ENCODE measurements around the gene HAT1. TPM values are rescaled to one million over a fixed set of nuclear protein-coding genes. Genes with fewer than 3 reads are reported as not detected.

Gene HAT1
- polyA plus RNA-seq, 2 of the 4 experiments (the other 2 are of a cell fraction), result 94.3 to 139 TPM

DNA sequence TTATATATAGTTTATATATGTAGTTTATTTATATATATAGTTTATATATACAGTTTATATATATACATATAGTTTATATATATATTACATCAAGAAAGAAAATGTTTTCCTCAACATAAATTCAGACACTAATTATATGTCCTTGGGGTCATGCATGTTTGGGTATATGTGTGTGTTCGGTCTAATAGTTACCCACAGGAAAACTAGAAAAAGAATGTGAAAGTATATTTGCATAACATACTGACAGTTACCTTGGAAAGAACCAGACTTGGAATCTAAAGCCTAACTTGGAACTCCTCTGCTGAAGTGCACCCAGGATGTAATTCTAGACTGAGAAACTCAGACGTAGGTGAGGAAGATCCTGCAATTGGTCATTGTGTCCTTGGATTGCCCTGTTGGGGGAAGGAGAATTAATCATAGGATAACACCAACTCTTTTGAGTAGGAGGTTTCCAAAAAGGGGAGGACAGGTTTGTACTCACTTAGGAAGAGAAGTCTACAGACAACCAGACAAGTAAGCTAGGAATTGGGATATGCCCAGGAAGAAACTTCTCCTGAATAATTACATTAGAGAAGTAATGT lies 19.3 kb upstream of the HAT1 start:
- no peak for DNase-seq (ENCODE audit: low read depth in 1 of 2, low spot score in 1 of 2)
- Histone ChIP-seq H3K4me2 (no peak overlapping the region), H3K9me3 (no peaks in the 10 kb centered on the region), H3K4me3 (no peak overlapping the region), H3K4me1 (no peaks in the 10 kb centered on the region), H3K27ac (no peak overlapping the region)
- no peak for ATAC-seq
- no peak for TF ChIP-seq BCL3 (IDR thresholded peaks at IDR 0.05)
- FAIRE-seq, result no peak
- 46% methylated on average over 2 of the region's 2 CpGs for WGBS (ENCODE audit: missing lambda C conversion rate)
- ChIA-PET CTCF (no interaction called here), POLR2A (no interaction called here)

GRCh38 chr2:171908235-171908634 lies 14.0 kb upstream of the HAT1 start:
- ATAC-seq, result no peak; a peak in 1 of 6 replicates
- H3K4me2 ChIP-seq, result no peak overlapping the region
- FAIRE-seq, result no peak
- CTCF ChIA-PET, result no interaction called here
- no peak for TF ChIP-seq FOSB (CRISPR knock-in tag; IDR thresholded peaks at IDR 0.05)
- TF ChIP-seq MAZ (IDR thresholded peaks at IDR 0.05; ENCODE audit: borderline replicate concordance, low read depth, low read length), result no peak
- no peak for TF ChIP-seq RCOR1 (IDR thresholded peaks at IDR 0.05; ENCODE audit: low read depth, low read length)
- TF ChIP-seq HOXB13 (CRISPR knock-in tag; IDR thresholded peaks at IDR 0.05; ENCODE audit: low read depth), result no peak
- no peak for TF ChIP-seq POLR2A (IDR thresholded peaks at IDR 0.05; ENCODE audit: low read length)
- no peak for TF ChIP-seq RNF2 (IDR thresholded peaks at IDR 0.05; ENCODE audit: borderline replicate concordance, low read depth)
- TF ChIP-seq BHLHE40 (IDR thresholded peaks at IDR 0.05; ENCODE audit: low read depth, low read length), result no peak
- no peak for TF ChIP-seq FOSL2 (IDR thresholded peaks at IDR 0.05)
- TF ChIP-seq FOSL2 (CRISPR knock-in tag; IDR thresholded peaks at IDR 0.05), result no peak
- no peak for TF ChIP-seq REST (IDR thresholded peaks at IDR 0.05)
- no peak for TF ChIP-seq NR3C1 (IDR thresholded peaks at IDR 0.05)
- no peak for TF ChIP-seq JUNB (IDR thresholded peaks at IDR 0.05)
- no peak for TF ChIP-seq TFCP2L1 (CRISPR knock-in tag; IDR thresholded peaks at IDR 0.05)
- no peak for TF ChIP-seq SMC3 (IDR thresholded peaks at IDR 0.05)
- no peak for TF ChIP-seq PHF8 (IDR thresholded peaks at IDR 0.05; ENCODE audit: borderline replicate concordance, low read depth)
- no peaks in the 10 kb centered on the region for H3K4me1 ChIP-seq
- WGBS (ENCODE audit: missing lambda C conversion rate), result 85% methylated on average over 1 of the region's 1 CpG
- H3K27ac ChIP-seq, result no peak overlapping the region
- DNase-seq (ENCODE audit: low read depth in 1 of 2, low spot score in 1 of 2), result no peak
- H3K4me3 ChIP-seq, result no peak overlapping the region
- H3K9me3 ChIP-seq, result no peaks in the 10 kb centered on the region
- POLR2A ChIA-PET, result no interaction called here

DNA sequence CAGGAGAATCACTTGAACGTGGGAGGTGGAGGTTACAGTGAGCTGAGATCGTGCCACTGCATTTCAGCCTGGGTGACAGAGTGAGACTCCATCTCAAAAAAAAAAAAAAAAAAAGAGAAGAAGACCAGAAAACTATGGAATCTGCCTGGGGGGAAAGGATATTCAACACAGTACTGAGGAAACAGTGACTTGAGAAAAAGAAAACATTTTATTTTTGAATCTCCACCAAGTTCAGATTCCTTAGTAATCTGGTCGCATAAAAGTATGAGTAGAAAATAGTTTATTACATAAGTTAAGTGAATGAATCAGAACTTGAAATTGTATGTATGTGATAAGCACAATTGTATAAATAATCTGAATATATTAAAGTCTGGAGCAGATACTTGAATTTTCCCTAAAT lies 13.0 kb upstream of the HAT1 start:
- H3K9me3 ChIP-seq, result no peaks in the 10 kb centered on the region
- ChIA-PET CTCF (interaction anchor here (0.9 kb wide), 1 partner anchor 205 kb away, joined by 3 read pairs; no protein-coding TSS in a partner anchor), POLR2A (no interaction called here)
- H3K27ac ChIP-seq, result no peak overlapping the region
- 90% methylated on average over 3 of the region's 3 CpGs for WGBS (ENCODE audit: missing lambda C conversion rate)
- ATAC-seq, result no peak
- no peak for FAIRE-seq
- no peak overlapping the region for H3K4me2 ChIP-seq
- TF ChIP-seq CHD2 (IDR thresholded peaks at IDR 0.05; ENCODE audit: low read length, partially characterized antibody), result no peak
- TF ChIP-seq MAFK (IDR thresholded peaks at IDR 0.05; ENCODE audit: partially characterized antibody), result no peak
- no peak for TF ChIP-seq MAX (IDR thresholded peaks at IDR 0.05)
- TF ChIP-seq NFE2L2 (conservative IDR thresholded peaks at IDR 0.05; ENCODE audit: low read length), result no peak
- TF ChIP-seq EP300 (IDR thresholded peaks at IDR 0.05), result no peak
- TF ChIP-seq KDM5A (IDR thresholded peaks at IDR 0.05), result no peak
- TF ChIP-seq HEYL (CRISPR knock-in tag; IDR thresholded peaks at IDR 0.05), result no peak
- H3K4me3 ChIP-seq, result no peak overlapping the region
- DNase-seq (ENCODE audit: low read depth in 1 of 2, low spot score in 1 of 2), result no peak
- no peaks in the 10 kb centered on the region for H3K4me1 ChIP-seq

All from A549 (cell line).